Parathyroid adenoma (tissue), 2 donors: ENCODE measurements around the gene ZNF213.

Experiments
- H2AFZ ChIP-seq: fragments of 300-600 bp; sonication (generic); one replicate; pipeline ENCODE4 v1.7.0; 2017; ENCODE audit warnings: antibody characterized with exemption, mild to moderate bottlenecking
- H3K27ac ChIP-seq: fragments of 300-600 bp; sonication (generic); one replicate; pipeline ENCODE4 v1.7.0; 2017
- H3K27me3 ChIP-seq: fragments of 300-600 bp; sonication (generic); one replicate; pipeline ENCODE4 v1.7.0; 2017; ENCODE audit warnings: low read length; ENCODE audit not compliant: control insufficient read depth, insufficient read depth
- H3K36me3 ChIP-seq: fragments of 300-600 bp; sonication (generic); one replicate; pipeline ENCODE4 v1.7.0; 2017; ENCODE audit warnings: low read length; ENCODE audit not compliant: control insufficient read depth, insufficient read depth
- H3K4me1 ChIP-seq: fragments of 300-600 bp; sonication (generic); one replicate; pipeline ENCODE4 v1.7.0; 2017; ENCODE audit warnings: control low read depth
- H3K4me2 ChIP-seq: fragments of 300-600 bp; sonication (generic); one replicate; pipeline ENCODE4 v1.7.0; 2017; ENCODE audit warnings: low read length
- H3K4me3 ChIP-seq: fragments of 300-600 bp; sonication (generic); one replicate; pipeline ENCODE4 v1.7.0; 2017; ENCODE audit warnings: low read depth, low read length
- H3K79me2 ChIP-seq: fragments of 300-600 bp; sonication (generic); one replicate; pipeline ENCODE4 v1.7.0; 2017; ENCODE audit warnings: control low read depth
- H3K9ac ChIP-seq: fragments of 300-600 bp; sonication (generic); one replicate; pipeline ENCODE4 v1.7.0; 2017; ENCODE audit warnings: mild to moderate bottlenecking
- H3K9me3 ChIP-seq: fragments of 300-600 bp; sonication (generic); one replicate; pipeline ENCODE4 v1.7.0; 2017; ENCODE audit warnings: low read length; ENCODE audit not compliant: control insufficient read depth
- CTCF ChIP-seq: fragments of 300-600 bp; sonication (generic); IDR thresholded peaks from one replicate; pipeline ENCODE4 v1.7.0; 2017; ENCODE audit warnings: antibody characterized with exemption, mild to moderate bottlenecking
- donor health status: primary hyperparathyroidism.

Gene ZNF213

GRCh38 chr16:3187798-3188674, 53.2 kb downstream of the ZNF213 start, which contains the start of gene OR1F1:
Gene OR1F1 (plus strand): TSS chr16:3188204.
- no peak for TF ChIP-seq CTCF

GRCh38 chr16:3188675-3188924, 53.8 kb downstream of the ZNF213 start:
- H3K79me2 ChIP-seq = no peaks in the 10 kb centered on the region
- no peak for TF ChIP-seq CTCF
- H3K36me3 ChIP-seq = no peaks in the 10 kb centered on the region
- no peaks in the 10 kb centered on the region for H3K4me1 ChIP-seq
- peak overlapping the region; percentile 53 for H3K4me3 ChIP-seq
- peak overlapping the region; percentile 60 for H3K4me2 ChIP-seq
- no peak overlapping the region for H2AFZ ChIP-seq
- H3K27me3 ChIP-seq = peaks cover 2% of the 10 kb centered on the region
- no peaks in the 10 kb centered on the region for H3K9me3 ChIP-seq
- no peak overlapping the region for H3K27ac ChIP-seq
- no peak overlapping the region for H3K9ac ChIP-seq

More at GRCh38 chr16:3187798-3188674, 53.2 kb downstream of the ZNF213 start, which contains the start of gene OR1F1:
- peaks cover 3% of the 10 kb centered on the region for H3K27me3 ChIP-seq
- no peak within 1 kb of the TSS for H3K9ac ChIP-seq
- peak within 1 kb of the TSS; percentile 60 for H3K4me2 ChIP-seq
- no peaks in the 10 kb centered on the region for H3K36me3 ChIP-seq
- no peaks in the 10 kb centered on the region for H3K9me3 ChIP-seq
- peak within 1 kb of the TSS; percentile 53 for H3K4me3 ChIP-seq
- H3K27ac ChIP-seq = no peak within 1 kb of the TSS
- no peak within 1 kb of the TSS for H2AFZ ChIP-seq
- no peaks in the 10 kb centered on the region for H3K4me1 ChIP-seq
- H3K79me2 ChIP-seq = no peaks in the 10 kb centered on the region

- Histone ChIP-seq H3K79me2 (no peaks in the 10 kb centered on the region), H3K4me3 (peak overlapping the region; percentile 53), H2AFZ (no peak overlapping the region), H3K9ac (no peak overlapping the region), H3K27me3 (no peaks in the 10 kb centered on the region), H3K27ac (no peak overlapping the region), H3K4me2 (peak overlapping the region; percentile 60), H3K4me1 (no peaks in the 10 kb centered on the region), H3K9me3 (no peaks in the 10 kb centered on the region), H3K36me3 (no peaks in the 10 kb centered on the region)
- TF ChIP-seq CTCF = no peak
Observed at GRCh38 chr16:3188925-3189825, 54.3 kb downstream of the ZNF213 start.

GRCh38 chr16:3189869-3190268, 55.0 kb downstream of the ZNF213 start:
- TF ChIP-seq CTCF = no peak

More at GRCh38 chr16:3189869-3190268, 55.0 kb downstream of the ZNF213 start:
- Histone ChIP-seq H3K79me2 (no peaks in the 10 kb centered on the region), H3K27me3 (no peaks in the 10 kb centered on the region), H3K4me1 (no peaks in the 10 kb centered on the region), H3K9me3 (no peaks in the 10 kb centered on the region), H3K27ac (no peak overlapping the region), H3K36me3 (no peaks in the 10 kb centered on the region), H3K4me2 (no peak overlapping the region), H2AFZ (no peak overlapping the region), H3K9ac (no peak overlapping the region), H3K4me3 (no peak overlapping the region)
